RWPE1 (cell line): ENCODE measurements around the gene SPA17.

Source experiments
- CTCF ChIA-PET: fragments of 350-600 bp; sonication (Branson Sonifier 250); formaldehyde crosslinking; extraction: SDS; loops from one replicate; lab custom pipeline; 2021; lab: Yijun Ruan, JAX
- POLR2A ChIA-PET: fragments of 400-600 bp; formaldehyde crosslinking; extraction: SDS; loops from one replicate; lab custom pipeline; 2020; ENCODE audit warnings: antibody characterized with exemption; ENCODE audit not compliant: low non-redundant PET; lab: Yijun Ruan, JAX
- DNase-seq: peaks from one replicate; pipeline ENCODE4 v3.0.0; 2012; ENCODE audit warnings: low spot score
- H3K27ac ChIP-seq: fragments of 450-650 bp; 2 replicates; pipeline ENCODE4 v1.5.1; 2017
- CTCF ChIP-seq: fragments of 450-650 bp; conservative IDR thresholded peaks from 2 replicates; pipeline ENCODE4 v1.5.1; 2017; ENCODE audit warnings: low read depth, mild to moderate bottlenecking

SPA17 gene

GRCh38 chr11:124732230-124732629 is 58.5 kb downstream of the SPA17 start:
- no peak for TF ChIP-seq CTCF
- DNase-seq = no peak
- ChIA-PET CTCF (no interaction called here), POLR2A (no interaction called here)
- H3K27ac ChIP-seq = no peak overlapping the region

GRCh38 chr11:124736736-124737135 is 63.0 kb downstream of the SPA17 start:
- no peak for DNase-seq
- H3K27ac ChIP-seq = no peak overlapping the region
- ChIA-PET POLR2A (no interaction called here), CTCF (interaction anchor here (0.5 to 0.6 kb wide), 2 partner anchors 68 to 130 kb away, joined by 3 read pairs; no protein-coding TSS in a partner anchor)
- no peak for TF ChIP-seq CTCF

GRCh38 chr11:124737638-124738305 is 64.1 kb downstream of the SPA17 start:
- no peak for DNase-seq
- POLR2A ChIA-PET = no interaction called here
- CTCF ChIA-PET = interaction anchor here (1.1 kb wide), 1 partner anchor 25 kb away, joined by 4 read pairs; no protein-coding TSS in a partner anchor
- TF ChIP-seq CTCF = no peak
- H3K27ac ChIP-seq = no peak overlapping the region

- ChIA-PET POLR2A (no interaction called here), CTCF (interaction anchor here (0.6 to 1.1 kb wide), 3 partner anchors 24 to 258 kb away, joined by 4 read pairs; no protein-coding TSS in a partner anchor)
- H3K27ac ChIP-seq = no peak overlapping the region
- no peak for DNase-seq
- no peak for TF ChIP-seq CTCF
Observed at GRCh38 chr11:124738713-124739478, 65.2 kb downstream of the SPA17 start.

- DNase-seq = peak; percentile 97
Observed at GRCh38 chr11:124739479-124740276, 66.0 kb downstream of the SPA17 start, which contains the start of gene NRGN. NRGN (plus strand) TSS chr11:124739942; CDS start chr11:124740085, 143 bp downstream.

More at GRCh38 chr11:124739479-124740276, 66.0 kb downstream of the SPA17 start, which contains the start of gene NRGN:
- no peak within 1 kb of the TSS for H3K27ac ChIP-seq
- ChIA-PET POLR2A (no interaction called here), CTCF (interaction anchor here (0.7 to 1.2 kb wide), 2 partner anchors 22 to 130 kb away, joined by 3 to 4 read pairs; no protein-coding TSS in a partner anchor)
- no peak for TF ChIP-seq CTCF
